ENCODE results near the gene BCL7C. TPM values are rescaled to one million over a fixed set of nuclear protein-coding genes. Genes with fewer than 3 reads are reported as not detected.

The BCL7C gene
- total and polyA plus RNA-seq, 2 of the 8 experiments (the other 6 are each of a cell fraction or from before 2014, with no cell fraction given): 8.6 to 17.2 TPM

DNA sequence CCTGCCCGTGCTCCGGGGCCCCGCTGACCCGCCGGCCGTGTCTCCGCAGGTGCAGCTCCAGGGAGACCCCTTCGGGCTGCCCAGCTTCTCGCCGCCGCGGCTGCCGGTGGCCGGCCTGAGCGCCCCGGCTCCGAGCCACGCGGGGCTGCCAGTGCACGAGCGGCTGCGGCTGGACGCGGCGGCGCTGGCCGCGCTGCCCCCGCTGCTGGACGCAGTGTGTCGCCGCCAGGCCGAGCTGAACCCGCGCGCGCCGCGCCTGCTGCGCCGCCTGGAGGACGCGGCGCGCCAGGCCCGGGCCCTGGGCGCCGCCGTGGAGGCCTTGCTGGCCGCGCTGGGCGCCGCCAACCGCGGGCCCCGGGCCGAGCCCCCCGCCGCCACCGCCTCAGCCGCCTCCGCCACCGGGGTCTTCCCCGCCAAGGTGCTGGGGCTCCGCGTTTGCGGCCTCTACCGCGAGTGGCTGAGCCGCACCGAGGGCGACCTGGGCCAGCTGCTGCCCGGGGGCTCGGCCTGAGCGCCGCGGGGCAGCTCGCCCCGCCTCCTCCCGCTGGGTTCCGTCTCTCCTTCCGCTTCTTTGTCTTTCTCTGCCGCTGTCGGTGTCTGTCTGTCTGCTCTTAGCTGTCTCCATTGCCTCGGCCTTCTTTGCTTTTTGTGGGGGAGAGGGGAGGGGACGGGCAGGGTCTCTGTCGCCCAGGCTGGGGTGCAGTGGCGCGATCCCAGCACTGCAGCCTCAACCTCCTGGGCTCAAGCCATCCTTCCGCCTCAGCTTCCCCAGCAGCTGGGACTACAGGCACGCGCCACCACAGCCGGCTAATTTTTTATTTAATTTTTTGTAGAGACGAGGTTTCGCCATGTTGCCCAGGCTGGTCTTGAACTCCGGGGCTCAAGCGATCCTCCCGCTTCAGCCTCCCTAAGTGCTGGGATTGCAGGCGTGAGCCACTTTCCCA is 8.4 kb upstream of the BCL7C start (continued):
- TF ChIP-seq, protein P1, sequence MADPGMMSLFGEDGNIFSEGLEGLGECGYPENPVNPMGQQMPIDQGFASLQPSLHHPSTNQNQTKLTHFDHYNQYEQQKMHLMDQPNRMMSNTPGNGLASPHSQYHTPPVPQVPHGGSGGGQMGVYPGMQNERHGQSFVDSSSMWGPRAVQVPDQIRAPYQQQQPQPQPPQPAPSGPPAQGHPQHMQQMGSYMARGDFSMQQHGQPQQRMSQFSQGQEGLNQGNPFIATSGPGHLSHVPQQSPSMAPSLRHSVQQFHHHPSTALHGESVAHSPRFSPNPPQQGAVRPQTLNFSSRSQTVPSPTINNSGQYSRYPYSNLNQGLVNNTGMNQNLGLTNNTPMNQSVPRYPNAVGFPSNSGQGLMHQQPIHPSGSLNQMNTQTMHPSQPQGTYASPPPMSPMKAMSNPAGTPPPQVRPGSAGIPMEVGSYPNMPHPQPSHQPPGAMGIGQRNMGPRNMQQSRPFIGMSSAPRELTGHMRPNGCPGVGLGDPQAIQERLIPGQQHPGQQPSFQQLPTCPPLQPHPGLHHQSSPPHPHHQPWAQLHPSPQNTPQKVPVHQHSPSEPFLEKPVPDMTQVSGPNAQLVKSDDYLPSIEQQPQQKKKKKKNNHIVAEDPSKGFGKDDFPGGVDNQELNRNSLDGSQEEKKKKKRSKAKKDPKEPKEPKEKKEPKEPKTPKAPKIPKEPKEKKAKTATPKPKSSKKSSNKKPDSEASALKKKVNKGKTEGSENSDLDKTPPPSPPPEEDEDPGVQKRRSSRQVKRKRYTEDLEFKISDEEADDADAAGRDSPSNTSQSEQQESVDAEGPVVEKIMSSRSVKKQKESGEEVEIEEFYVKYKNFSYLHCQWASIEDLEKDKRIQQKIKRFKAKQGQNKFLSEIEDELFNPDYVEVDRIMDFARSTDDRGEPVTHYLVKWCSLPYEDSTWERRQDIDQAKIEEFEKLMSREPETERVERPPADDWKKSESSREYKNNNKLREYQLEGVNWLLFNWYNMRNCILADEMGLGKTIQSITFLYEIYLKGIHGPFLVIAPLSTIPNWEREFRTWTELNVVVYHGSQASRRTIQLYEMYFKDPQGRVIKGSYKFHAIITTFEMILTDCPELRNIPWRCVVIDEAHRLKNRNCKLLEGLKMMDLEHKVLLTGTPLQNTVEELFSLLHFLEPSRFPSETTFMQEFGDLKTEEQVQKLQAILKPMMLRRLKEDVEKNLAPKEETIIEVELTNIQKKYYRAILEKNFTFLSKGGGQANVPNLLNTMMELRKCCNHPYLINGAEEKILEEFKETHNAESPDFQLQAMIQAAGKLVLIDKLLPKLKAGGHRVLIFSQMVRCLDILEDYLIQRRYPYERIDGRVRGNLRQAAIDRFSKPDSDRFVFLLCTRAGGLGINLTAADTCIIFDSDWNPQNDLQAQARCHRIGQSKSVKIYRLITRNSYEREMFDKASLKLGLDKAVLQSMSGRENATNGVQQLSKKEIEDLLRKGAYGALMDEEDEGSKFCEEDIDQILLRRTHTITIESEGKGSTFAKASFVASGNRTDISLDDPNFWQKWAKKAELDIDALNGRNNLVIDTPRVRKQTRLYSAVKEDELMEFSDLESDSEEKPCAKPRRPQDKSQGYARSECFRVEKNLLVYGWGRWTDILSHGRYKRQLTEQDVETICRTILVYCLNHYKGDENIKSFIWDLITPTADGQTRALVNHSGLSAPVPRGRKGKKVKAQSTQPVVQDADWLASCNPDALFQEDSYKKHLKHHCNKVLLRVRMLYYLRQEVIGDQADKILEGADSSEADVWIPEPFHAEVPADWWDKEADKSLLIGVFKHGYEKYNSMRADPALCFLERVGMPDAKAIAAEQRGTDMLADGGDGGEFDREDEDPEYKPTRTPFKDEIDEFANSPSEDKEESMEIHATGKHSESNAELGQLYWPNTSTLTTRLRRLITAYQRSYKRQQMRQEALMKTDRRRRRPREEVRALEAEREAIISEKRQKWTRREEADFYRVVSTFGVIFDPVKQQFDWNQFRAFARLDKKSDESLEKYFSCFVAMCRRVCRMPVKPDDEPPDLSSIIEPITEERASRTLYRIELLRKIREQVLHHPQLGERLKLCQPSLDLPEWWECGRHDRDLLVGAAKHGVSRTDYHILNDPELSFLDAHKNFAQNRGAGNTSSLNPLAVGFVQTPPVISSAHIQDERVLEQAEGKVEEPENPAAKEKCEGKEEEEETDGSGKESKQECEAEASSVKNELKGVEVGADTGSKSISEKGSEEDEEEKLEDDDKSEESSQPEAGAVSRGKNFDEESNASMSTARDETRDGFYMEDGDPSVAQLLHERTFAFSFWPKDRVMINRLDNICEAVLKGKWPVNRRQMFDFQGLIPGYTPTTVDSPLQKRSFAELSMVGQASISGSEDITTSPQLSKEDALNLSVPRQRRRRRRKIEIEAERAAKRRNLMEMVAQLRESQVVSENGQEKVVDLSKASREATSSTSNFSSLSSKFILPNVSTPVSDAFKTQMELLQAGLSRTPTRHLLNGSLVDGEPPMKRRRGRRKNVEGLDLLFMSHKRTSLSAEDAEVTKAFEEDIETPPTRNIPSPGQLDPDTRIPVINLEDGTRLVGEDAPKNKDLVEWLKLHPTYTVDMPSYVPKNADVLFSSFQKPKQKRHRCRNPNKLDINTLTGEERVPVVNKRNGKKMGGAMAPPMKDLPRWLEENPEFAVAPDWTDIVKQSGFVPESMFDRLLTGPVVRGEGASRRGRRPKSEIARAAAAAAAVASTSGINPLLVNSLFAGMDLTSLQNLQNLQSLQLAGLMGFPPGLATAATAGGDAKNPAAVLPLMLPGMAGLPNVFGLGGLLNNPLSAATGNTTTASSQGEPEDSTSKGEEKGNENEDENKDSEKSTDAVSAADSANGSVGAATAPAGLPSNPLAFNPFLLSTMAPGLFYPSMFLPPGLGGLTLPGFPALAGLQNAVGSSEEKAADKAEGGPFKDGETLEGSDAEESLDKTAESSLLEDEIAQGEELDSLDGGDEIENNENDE (IDR thresholded peaks at IDR 0.05; ENCODE audit: insufficient replicate concordance, low read length): no peak
- TF ChIP-seq, protein P2, sequence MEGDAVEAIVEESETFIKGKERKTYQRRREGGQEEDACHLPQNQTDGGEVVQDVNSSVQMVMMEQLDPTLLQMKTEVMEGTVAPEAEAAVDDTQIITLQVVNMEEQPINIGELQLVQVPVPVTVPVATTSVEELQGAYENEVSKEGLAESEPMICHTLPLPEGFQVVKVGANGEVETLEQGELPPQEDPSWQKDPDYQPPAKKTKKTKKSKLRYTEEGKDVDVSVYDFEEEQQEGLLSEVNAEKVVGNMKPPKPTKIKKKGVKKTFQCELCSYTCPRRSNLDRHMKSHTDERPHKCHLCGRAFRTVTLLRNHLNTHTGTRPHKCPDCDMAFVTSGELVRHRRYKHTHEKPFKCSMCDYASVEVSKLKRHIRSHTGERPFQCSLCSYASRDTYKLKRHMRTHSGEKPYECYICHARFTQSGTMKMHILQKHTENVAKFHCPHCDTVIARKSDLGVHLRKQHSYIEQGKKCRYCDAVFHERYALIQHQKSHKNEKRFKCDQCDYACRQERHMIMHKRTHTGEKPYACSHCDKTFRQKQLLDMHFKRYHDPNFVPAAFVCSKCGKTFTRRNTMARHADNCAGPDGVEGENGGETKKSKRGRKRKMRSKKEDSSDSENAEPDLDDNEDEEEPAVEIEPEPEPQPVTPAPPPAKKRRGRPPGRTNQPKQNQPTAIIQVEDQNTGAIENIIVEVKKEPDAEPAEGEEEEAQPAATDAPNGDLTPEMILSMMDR (IDR thresholded peaks at IDR 0.05; ENCODE audit: control extremely low read depth in 1 of 3, insufficient read depth in 1 of 3, low read depth in 1 of 3, low read length in 3 of 3): peak; percentile 43 to 72 (median 69)
- TF ChIP-seq EZH2 (IDR thresholded peaks at IDR 0.05; ENCODE audit: low read depth, low read length, severe bottlenecking) (no peak), RAD21 (IDR thresholded peaks at IDR 0.05 in 1 of 2, conservative IDR thresholded peaks at IDR 0.05 in 1 of 2; ENCODE audit: low read depth in 2 of 2, low read length in 2 of 2) (peak in 1 of 2 experiments; percentile 51; a peak in 2 of 4 replicates), KDM4A (IDR thresholded peaks at IDR 0.05; ENCODE audit: low read depth, low read length, severe bottlenecking) (peak; percentile 95)
